ENCODE data around the gene C1orf116. TPM values are rescaled to one million over a fixed set of nuclear protein-coding genes. Genes with fewer than 3 reads are reported as not detected.
"Not testable (repeated sequence)": the region's sequence is repeated elsewhere in the genome, so short reads cannot be mapped to it uniquely, and the experiment has no call there.

C1orf116 gene
- polyA plus RNA-seq, 4 donors: 0.46 to 29.0 (median 21.5) TPM

- no peak for DNase-seq (ENCODE audit: low read depth in 4 of 4, low spot score in 3 of 4)
Observed at GRCh38 chr1:207060596-207060995, 28.0 kb upstream of the C1orf116 start.

GRCh38 chr1:207059881-207060280, 27.3 kb upstream of the C1orf116 start:
- DNase-seq (ENCODE audit: low read depth in 4 of 4, low spot score in 3 of 4): no peak

GRCh38 chr1:207058878-207059867, 26.6 kb upstream of the C1orf116 start:
- no peak for DNase-seq (ENCODE audit: low read depth in 4 of 4, low spot score in 3 of 4)

DNA sequence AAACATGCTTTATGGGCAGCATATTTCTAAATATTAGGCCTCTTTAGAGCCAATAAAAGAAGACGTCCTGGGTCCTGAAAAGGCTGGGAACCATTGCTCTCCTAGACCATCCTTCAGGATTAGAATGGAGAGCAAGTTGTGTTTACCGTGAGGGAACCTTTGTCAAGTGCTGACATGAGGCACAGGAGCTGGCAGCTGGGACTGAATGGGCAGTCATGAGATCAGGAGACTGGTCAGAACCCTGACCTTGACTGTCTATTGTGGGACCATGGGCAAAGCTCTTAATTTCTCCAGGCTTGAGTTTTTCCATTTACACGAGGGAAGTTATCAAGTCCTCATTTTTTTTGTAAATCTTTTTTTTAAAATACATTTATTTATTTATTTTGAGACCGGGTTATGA, 25.7 kb upstream of the C1orf116 start:
- no peak for DNase-seq (ENCODE audit: low read depth in 4 of 4, low spot score in 3 of 4)

DNA sequence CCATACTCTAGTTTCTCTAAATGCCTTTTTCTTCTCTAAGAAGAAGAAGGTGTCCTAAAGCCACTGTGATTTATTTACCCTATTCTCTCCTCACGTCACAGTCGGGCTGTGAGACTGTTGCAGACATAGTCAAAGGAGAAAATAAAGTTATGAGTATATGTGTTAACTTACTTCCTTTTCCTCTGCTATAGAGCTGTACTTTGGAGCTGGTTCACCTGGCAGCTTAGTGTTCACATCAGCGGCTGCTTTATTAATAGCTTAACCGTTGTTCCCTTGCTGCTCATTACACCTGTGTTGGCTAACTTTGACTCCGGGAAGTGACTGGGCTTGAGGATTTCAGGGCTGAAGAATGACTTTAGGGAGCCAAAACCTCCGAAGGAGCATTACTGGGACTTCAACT, 24.1 kb upstream of the C1orf116 start:
- no peak for DNase-seq (ENCODE audit: low read depth in 4 of 4, low spot score in 3 of 4)

DNA sequence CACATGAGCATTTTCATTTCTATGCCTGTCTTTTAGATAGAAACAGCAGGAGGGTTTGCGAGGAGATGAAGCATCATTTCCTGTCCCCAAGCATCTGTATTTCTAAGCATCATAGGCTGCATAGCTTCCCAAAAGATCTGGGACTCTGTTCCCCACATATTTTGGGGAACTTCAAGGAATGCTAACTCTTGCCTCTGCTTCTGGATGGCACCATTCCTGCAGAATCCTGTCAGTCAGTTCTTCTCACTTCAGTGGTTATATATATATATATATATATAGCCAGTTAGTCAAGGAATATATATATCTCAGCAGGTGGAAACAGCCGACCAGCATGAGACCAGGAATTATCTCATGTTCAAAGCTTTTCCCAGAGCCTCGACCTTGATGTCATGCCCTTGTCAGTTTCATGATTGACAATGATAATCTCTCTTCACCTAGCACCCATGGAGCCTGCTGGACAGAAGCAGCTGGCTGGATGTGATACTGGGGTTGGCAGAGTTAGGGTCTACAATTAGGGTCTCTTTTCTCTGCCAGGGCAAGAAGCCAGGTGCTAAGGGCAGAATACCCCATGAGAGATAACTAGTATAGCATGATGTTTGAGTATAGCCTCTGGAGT, 22.9 kb upstream of the C1orf116 start:
- DNase-seq (ENCODE audit: low read depth in 4 of 4, low spot score in 3 of 4): no peak

GRCh38 chr1:207054491-207054890, 21.9 kb upstream of the C1orf116 start:
- DNase-seq (ENCODE audit: low read depth in 4 of 4, low spot score in 3 of 4): no peak

GRCh38 chr1:207052911-207053769, 20.6 kb upstream of the C1orf116 start, which contains the start of gene PFKFB2:
Gene PFKFB2 (plus strand): TSS chr1:207053275. CDS start chr1:207054718, 1,443 bp downstream.
- DNase-seq (ENCODE audit: low read depth in 4 of 4, low spot score in 3 of 4): peak; percentile 86 to 98 (median 90)

DNA sequence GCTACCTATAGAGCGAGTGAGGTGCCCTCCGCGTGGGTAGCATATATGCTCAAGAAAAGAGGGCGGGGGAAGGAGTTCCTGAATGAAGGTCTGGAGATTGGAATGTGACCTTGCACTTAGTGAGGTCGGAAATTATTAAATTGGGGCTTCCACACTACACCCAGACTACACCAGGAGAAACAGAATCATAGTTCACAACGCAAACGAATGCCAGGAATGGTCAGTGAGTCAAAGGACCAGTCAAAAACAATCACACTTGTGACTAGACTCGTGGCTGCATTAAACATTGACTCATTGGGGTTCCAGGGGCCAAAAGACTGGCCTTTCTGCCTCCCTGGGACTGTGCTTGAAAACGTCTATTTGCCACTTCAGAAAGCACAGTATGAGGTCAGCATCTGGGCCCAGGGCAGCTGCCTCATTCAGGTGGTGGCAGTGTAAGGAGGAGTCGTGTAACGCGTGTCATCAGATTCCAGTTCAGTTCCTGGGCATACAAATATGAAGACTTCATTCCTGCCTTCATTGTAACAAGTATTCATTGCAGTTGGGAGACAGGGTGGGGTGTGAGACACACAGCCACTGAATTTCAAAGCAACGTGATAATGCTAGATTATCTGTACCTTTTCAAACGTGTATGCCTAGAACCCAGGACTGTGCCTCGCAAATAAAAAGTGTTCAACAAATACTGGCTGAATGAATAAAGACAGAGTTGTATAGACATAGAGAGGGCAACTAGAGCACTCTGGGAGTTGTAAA, 18.8 kb upstream of the C1orf116 start, which contains the start of gene YOD1:
Gene YOD1, minus strand, starts transcription at position 18 of the 753 bp plus-strand sequence. CDS start 178 bp downstream, outside the sequence.
- no peak for DNase-seq (ENCODE audit: low read depth in 4 of 4, low spot score in 3 of 4)

GRCh38 chr1:207050480-207051190, 18.1 kb upstream of the C1orf116 start:
- DNase-seq (ENCODE audit: low read depth in 4 of 4, low spot score in 3 of 4): peak; percentile 82 to 89 (median 88)

GRCh38 chr1:207049974-207050391, 17.4 kb upstream of the C1orf116 start:
- DNase-seq (ENCODE audit: low read depth in 4 of 4, low spot score in 3 of 4): no peak

- DNase-seq (ENCODE audit: low read depth in 4 of 4, low spot score in 3 of 4): no peak
Observed at GRCh38 chr1:207049514-207049913, 17.0 kb upstream of the C1orf116 start.

DNA sequence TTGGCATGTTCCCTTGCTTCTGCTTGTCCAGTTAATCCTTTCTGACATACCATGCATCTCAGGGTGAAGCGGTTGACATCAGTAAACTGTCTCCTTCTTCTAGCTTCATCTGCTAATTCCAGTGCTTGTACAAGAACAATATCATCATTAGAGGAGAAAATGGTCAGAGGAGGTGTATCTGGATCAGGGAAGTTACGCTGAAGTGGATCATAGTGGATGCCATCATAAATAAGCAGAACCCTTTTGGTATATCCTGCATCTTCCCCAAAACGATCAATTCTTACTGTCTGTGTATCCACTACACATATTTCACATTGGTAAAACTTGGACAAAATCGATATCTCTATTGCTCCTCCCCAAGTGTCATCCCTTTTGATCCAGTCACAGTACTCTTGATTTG, 16.5 kb upstream of the C1orf116 start:
- DNase-seq (ENCODE audit: low read depth in 4 of 4, low spot score in 3 of 4): no peak

- DNase-seq (ENCODE audit: low read depth in 4 of 4, low spot score in 3 of 4): no peak
Observed at GRCh38 chr1:207048041-207048440, 15.5 kb upstream of the C1orf116 start.

DNA sequence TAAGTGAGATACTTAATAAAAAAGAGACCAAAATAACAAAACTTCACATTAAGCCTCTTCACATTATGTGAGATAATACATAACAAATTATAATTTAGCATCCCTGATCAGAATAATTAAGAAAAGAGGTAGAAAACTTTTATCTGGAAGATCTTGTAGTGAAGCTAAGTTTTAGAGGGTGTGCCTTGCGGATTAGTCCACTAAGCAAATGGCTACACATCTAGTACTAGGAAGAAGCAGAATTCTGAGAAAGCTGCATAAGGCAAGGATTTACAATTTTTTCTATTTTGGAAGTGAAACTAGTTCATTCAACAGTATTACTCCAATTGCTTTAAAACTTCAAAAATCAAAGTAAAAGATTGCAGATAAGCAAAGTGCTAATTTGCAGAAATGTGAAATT, 14.9 kb upstream of the C1orf116 start:
- DNase-seq (ENCODE audit: low read depth in 4 of 4, low spot score in 3 of 4): no peak

- no peak for DNase-seq (ENCODE audit: low read depth in 4 of 4, low spot score in 3 of 4)
Observed at GRCh38 chr1:207045453-207045852, 12.9 kb upstream of the C1orf116 start.

DNA sequence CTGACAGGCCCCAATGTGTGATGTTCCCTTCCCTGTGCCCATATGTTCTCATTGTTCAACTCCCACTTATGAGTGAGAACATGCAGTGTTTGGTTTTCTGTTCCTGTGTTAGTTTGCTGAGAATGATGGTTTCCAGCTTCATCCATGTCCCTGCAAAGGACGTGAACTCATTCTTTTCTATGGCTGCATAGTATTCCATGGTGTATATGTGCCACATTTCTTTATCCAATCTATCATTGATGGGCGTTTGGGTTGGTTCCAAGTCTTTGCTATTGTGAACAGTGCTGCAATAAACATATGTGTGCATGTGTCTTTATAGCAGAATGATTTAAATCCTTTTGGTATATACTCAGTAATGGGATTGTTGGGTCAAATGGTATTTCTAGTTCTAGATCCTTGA, 8.8 kb upstream of the C1orf116 start:
- not testable (repeated sequence) for DNase-seq (ENCODE audit: low read depth in 4 of 4, low spot score in 3 of 4)

DNA sequence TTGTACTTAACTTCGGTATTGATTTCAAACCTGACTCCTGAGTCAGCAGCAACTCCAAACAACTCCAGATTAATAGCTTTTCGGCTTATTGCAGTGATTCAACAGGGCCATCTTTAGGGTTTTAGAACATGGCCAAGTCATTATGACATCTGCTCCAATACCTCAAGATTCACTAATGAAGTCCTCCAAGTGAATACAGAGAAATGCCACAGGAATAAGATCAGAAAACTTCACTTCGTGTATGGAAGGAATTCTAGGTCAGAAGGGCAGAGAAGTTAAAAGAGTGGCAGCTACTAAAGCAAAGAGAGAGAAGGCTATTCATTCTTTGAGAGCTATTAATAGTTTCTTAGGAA, 7.6 kb upstream of the C1orf116 start:
- DNase-seq (ENCODE audit: low read depth in 4 of 4, low spot score in 3 of 4): no peak
